ENCODE measurements around the gene SIPA1. TPM values are rescaled to one million over a fixed set of nuclear protein-coding genes. Genes with fewer than 3 reads are reported as not detected.

The SIPA1 gene
- total RNA-seq, 4 donors from 2014 or later: 19.3 to 60.5 (median 33.3) TPM

DNA sequence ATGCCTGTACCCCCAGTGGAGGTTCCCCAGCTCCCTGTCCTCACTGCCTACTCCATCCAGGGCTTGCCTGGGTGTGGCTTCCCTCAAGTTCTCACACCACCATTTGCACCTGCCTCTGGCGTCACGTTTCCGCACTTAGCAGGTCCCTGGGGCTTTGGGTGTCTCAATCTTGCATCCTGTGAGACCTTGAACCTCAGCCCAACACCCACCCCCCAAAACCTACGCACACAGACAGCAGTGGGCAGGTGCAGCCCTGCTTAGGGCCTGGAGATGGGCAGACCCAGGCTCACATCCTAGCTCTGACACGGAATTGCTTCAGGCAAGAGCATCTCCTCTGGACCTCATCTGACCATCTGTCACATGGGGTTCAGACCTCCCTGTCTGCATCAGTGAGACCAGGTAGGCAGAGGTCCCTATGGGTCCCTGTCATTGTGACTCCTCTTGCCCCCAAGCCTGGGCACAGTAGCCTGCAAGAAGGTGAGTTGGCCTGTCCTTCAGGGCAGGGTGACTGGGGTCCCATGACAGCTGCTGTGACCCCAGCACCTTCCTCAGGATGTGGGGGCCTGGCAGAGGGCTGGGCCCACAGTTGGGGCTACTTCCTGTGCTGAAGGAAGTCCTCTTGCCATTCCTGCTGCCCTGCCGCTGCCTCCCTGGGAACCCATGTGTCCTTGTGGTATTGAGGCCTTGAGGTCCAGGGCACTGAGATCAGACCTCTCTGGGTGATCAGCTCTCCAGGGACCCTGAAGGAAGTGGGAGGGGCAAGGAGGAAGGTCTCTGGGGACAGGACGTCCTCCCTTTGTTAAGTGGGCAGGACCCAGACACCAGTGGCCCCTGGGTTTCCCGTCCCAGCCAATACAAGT lies 2.0 kb downstream of the SIPA1 start:
- DNase-seq (ENCODE audit: low spot score) (no peak), ATAC-seq (ENCODE audit: low FRiP score) (no peak)
- TF ChIP-seq, protein P1, sequence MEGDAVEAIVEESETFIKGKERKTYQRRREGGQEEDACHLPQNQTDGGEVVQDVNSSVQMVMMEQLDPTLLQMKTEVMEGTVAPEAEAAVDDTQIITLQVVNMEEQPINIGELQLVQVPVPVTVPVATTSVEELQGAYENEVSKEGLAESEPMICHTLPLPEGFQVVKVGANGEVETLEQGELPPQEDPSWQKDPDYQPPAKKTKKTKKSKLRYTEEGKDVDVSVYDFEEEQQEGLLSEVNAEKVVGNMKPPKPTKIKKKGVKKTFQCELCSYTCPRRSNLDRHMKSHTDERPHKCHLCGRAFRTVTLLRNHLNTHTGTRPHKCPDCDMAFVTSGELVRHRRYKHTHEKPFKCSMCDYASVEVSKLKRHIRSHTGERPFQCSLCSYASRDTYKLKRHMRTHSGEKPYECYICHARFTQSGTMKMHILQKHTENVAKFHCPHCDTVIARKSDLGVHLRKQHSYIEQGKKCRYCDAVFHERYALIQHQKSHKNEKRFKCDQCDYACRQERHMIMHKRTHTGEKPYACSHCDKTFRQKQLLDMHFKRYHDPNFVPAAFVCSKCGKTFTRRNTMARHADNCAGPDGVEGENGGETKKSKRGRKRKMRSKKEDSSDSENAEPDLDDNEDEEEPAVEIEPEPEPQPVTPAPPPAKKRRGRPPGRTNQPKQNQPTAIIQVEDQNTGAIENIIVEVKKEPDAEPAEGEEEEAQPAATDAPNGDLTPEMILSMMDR (IDR thresholded peaks at IDR 0.05): no peak

DNA sequence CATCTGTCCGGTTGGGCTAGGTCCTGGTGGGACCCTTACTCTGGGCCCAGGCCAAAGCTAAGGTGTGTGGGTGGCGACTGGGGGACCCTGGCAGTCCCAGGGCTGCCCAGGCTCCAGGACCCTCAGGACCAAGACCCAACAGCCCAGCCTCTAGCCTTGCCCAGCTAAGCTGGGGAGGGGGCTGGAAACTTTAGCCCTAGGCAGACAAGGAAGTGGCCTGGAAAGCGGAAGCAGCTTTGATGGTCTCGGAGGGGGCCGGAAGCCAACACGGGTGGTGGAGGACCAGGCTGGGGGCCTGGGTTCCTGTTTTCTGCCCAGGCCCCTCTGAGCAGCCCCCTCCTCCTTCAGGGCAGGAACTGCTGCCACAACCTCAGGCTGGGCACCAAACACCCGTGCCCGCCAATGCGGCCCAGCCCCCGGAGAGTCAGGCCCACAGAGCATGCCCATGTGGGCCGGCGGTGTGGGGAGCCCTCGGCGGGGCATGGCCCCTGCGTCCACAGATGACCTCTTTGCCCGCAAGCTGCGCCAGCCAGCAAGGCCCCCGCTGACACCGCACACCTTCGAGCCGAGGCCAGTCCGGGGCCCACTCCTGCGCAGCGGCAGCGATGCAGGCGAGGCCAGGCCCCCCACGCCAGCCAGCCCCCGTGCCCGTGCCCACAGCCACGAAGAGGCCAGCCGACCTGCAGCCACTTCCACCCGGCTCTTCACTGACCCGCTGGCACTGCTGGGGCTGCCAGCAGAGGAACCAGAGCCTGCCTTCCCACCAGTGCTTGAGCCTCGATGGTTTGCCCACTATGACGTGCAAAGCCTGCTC lies 2.8 kb downstream of the SIPA1 start:
- DNase-seq (ENCODE audit: low spot score): no peak
- TF ChIP-seq, protein P1 (IDR thresholded peaks at IDR 0.05): no peak
- no peak for ATAC-seq (ENCODE audit: low FRiP score)

DNA sequence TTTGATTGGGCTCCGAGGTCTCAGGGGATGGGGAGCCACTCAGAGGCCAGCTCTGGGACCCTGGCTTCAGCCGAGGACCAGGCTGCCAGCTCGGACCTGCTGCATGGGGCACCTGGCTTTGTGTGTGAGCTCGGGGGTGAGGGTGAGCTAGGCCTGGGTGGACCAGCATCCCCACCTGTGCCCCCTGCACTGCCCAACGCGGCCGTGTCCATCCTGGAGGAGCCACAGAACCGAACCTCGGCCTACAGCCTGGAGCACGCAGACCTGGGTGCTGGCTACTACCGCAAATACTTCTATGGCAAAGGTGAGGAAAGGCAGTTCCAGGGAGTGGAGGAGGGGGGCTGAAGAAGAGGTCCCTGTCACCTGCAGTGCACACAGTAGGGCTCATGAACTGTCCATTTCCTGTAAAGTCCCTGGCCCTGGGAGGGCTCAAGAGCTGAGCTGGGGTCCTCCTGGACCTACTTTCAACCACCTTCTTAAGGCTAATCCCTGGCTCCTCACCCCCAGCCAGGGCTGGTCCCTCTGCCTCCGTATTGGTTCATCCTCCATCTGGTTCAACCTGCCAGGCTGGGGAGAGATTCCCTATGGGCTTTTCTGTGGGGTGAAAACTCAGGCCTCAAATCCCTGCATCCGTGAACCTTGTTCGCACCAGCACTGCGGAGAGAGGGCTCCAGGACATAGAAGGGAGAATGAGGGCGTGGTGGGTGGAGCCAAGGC lies 3.6 kb downstream of the SIPA1 start:
- TF ChIP-seq, protein P1 (IDR thresholded peaks at IDR 0.05): no peak
- no peak for ATAC-seq (ENCODE audit: low FRiP score)
- DNase-seq (ENCODE audit: low spot score): no peak

DNA sequence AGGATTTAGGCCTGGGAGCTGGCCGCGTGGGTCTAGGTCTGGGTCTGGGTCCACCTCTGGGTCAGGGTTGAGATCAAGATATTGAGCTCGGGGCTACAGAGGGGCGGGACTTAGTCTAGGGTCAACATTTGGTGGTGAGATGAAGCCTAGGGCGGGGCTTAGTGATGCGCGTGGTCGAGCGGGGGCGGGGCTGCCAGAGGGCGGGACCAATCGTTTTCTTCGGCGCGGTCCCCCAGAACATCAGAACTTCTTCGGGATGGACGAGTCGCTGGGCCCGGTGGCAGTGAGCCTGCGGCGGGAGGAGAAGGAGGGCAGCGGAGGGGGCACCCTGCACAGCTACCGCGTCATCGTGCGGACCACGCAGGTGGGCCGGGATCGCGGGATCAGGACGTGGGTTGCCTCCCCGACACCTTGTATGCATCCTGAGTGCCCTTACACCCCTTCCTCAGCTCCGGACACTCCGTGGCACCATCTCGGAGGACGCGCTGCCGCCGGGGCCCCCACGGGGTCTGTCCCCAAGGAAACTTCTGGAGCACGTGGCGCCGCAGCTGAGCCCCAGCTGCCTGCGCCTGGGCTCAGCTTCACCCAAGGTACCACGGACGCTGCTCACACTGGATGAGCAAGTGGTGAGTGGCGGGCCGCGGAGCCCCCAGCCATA lies 4.2 kb downstream of the SIPA1 start:
- ATAC-seq (ENCODE audit: low FRiP score) (no peak), DNase-seq (ENCODE audit: low spot score) (no peak)
- TF ChIP-seq, protein P1 (IDR thresholded peaks at IDR 0.05): no peak

DNA sequence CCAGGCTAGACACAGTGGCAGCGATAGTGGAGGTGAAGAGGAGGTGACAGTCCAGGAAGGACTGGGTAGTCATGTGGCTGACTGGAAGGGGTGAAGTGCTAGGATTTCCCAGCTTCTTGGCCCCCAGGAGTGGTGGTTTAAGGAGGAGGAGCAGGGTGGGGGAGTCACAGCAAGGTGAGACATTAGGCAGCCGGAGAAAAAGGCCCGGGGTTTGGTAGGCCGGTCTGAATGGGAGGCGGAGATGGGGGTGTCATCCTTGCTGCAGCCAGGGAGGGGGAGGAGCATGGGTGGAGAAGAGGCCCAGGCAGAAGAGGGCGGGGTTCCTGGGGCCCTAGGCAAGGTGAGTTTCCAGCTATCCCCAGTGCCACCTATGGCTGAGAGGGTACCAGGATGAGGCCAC lies 6.1 kb downstream of the SIPA1 start:
- no peak for ATAC-seq (ENCODE audit: low FRiP score)
- DNase-seq (ENCODE audit: low spot score): no peak
- TF ChIP-seq, protein P1 (IDR thresholded peaks at IDR 0.05): no peak

DNA sequence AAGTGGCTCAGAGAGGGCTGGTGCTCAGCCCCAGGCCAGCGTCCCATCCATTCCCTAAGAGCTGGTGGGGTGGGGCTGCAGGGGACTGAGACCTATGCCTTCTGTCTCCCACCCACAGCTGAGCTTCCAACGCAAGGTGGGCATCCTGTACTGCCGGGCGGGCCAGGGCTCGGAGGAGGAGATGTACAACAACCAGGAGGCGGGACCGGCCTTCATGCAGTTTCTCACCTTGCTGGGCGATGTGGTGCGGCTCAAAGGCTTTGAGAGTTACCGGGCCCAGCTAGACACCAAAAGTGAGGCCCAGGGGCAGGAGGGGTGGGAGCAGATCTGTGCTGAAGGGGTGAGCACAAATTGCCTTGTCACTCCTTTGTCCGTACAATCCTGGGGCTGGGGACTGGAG lies 6.9 kb downstream of the SIPA1 start:
- DNase-seq (ENCODE audit: low spot score) (no peak), ATAC-seq (ENCODE audit: low FRiP score) (no peak)
- TF ChIP-seq, protein P1 (IDR thresholded peaks at IDR 0.05): no peak
